8988T (cell line): ENCODE results near the gene GSG1L.
A peak's percentile ranks its signal among the peaks of the same experiment; 100 is the strongest.
"Not testable (repeated sequence)": the region's sequence is repeated elsewhere in the genome, so short reads cannot be mapped to it uniquely, and the experiment has no call there.

ENCODE experiments used
- DNase-seq: peaks from one replicate; pipeline ENCODE4 v3.0.0; 2011

GSG1L gene

GRCh38 chr16:27977966-27978365, 85.5 kb downstream of the GSG1L start:
- DNase-seq, result no peak

DNA sequence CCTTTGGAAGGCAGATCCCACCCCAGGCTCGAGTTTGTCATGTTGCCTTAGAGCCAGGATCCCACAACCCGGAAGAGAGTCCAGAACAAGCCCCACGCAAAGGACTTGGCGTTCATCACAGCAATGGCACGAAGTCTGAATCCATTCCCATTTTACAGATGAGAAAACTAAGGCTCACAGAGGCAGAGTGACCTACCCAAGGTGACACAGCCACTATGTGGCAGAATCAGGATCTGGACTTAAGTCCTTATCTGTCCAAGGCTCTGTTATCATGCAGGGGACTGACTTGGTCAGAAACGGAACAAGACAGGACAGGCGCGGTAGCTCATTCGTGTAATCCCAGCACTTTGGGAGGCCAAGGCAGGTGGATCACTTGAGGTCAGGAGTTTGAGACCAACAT, 86.5 kb downstream of the GSG1L start:
- no peak for DNase-seq

- no peak for DNase-seq
Measured at GRCh38 chr16:27974896-27975540, 88.5 kb downstream of the GSG1L start.

DNA sequence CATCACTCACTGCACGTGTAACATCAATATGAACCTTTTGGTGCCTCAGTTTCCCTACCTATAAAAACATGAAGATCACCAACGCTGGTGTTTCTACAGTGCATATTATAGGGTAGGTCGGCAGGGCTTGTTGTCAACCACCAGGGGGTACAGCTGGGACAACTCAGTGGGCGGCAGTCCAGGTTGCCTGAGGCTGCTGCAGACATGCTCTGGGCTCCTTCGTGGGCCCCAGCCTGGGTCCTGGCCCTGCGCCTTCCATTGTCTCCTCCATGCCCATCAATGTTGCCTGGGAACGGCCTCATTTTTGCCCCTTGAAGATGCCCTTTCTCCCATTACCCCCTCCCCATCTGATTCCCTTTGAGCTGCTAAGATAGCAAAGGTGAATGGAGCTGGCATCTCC, 89.8 kb downstream of the GSG1L start:
- no peak for DNase-seq

GRCh38 chr16:27972500-27972899, 91.0 kb downstream of the GSG1L start:
- DNase-seq, result peak; percentile 31

DNA sequence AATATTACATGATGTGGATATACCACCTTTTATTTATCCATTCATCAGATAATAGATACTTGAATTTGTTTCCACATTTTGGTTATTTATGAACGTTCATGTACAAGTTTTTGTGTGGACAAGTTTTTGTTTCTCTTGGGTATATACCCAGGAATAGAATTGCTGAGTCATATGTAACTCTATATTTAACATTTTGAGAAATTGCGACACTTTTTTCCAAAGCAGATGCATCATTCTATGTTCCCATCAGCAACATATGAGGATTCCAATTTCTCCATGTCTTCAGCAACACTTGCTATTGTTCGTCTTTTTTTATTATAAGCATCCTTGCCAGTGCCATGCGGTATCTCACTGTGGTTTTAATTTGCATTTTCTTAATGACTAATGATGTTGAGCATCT, 93.9 kb downstream of the GSG1L start:
- DNase-seq, result no peak

DNA sequence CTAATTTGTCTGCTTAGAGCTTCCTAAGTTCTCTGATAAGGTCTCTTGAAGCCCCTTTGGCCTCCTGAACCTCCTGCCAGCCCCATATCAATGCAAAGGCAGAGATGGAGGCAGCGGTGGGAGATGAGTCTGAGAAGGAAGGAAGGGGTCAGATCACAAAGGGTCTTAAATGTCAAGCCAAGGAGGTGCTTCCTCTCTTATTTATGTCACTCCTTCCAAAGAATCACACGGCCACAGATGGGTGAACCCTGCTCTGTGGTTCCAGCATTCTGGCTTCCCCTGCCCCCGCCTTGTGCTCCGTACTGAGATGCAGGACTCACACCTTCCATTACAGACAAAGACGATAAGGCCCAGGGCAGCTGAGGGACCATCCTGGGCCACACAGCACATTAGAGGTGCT, 96.3 kb downstream of the GSG1L start:
- DNase-seq, result no peak

DNA sequence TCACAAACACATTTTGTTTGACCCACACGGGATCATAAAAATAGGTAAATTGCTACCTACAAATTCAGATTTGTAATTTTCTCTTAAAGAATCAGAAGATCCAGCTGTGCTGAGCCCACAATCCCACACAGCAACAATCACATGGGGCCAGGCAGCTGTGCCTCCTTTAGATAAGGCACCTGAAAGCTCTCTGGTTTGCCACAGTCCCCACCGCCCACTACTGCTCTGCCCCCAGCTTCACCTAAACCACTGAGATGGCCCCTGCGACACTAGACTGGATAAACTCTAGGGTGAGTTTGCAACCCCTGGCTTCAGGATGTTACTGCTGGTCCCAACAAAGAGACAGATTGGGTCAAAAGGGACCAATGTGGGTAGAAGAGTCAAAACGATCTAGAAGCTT, 96.8 kb downstream of the GSG1L start:
- DNase-seq, result no peak

- no peak for DNase-seq
Measured at GRCh38 chr16:27965801-27966200, 97.7 kb downstream of the GSG1L start.

- DNase-seq, result no peak
Measured at GRCh38 chr16:27963471-27963965, 100.0 kb downstream of the GSG1L start.

- DNase-seq, result no peak
Measured at GRCh38 chr16:27962197-27962596, 101.3 kb downstream of the GSG1L start.

DNA sequence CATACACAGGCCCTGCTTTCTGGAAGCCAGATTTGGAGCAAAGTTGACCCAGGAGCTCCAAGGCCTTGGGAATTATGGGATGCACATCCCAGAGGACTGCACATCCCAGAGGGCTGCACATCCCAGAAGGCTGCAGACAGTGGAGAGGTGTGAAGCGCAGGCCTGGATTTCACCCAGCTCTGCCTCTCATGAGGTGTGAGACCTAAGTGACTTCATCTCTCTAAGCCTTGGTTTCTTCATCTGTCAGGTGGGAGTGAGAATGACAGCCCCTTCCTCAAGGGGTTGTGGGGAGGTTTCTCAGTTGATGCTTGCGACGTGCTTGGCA, 102.3 kb downstream of the GSG1L start:
- no peak for DNase-seq

- no peak for DNase-seq
Measured at GRCh38 chr16:27960619-27961295, 102.8 kb downstream of the GSG1L start.

DNA sequence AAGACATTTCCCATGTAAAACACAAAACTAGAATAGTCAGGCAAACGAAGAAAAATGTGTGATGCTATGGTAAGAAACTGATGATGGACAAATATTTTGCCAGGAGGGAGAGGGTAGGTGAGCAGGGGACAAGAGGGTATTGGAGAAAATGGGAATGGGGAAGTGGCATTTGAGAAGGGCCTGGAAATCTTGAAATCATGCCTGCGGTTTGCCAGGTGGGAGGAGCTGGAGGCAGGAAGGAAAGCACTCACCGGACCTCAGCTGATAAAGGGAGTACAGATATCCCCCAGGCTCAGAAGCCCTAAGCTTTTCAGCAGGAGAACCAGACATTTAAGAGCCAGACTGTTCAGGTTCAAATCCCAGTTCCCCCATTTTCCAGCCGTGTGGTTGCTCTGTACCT, 103.6 kb downstream of the GSG1L start:
- DNase-seq, result no peak

DNA sequence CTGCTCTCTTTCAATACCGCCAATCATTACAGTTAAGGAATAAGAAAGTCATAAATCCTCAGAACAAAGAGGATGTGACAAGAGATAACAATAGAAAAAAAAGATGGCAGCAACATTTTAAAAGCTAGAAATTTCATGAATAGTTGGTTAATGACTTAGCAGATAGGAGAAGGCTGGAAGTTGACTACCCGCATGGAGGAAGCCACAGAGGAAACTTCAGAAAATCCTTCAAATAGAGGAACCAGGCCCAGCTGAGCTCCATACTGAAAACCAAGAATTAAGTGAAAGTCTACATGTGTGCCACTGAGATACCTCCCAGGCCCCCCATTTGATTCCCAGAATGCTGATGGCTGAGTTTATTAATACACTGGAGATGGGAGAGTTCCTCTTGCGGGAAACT, 109.3 kb downstream of the GSG1L start:
- DNase-seq, result no peak

DNA sequence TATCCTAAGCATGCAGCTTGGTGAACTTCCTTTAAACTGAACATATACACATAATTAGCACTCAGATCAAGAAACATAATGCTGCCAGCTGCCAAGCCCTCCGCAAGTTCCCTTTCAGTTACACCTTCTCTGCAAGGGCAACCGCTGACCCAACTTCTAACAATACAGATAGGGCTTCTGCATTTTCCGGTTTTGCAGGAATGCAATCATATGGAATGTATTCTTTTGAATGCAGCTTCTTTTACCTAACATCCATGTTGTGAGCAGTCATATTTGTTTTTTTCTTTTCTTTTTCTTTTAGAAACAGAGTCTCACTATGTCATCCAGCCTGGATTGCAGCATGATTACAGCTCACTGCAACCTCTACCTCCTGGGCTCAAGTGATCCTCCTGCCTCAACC, 110.7 kb downstream of the GSG1L start:
- DNase-seq, result no peak

DNA sequence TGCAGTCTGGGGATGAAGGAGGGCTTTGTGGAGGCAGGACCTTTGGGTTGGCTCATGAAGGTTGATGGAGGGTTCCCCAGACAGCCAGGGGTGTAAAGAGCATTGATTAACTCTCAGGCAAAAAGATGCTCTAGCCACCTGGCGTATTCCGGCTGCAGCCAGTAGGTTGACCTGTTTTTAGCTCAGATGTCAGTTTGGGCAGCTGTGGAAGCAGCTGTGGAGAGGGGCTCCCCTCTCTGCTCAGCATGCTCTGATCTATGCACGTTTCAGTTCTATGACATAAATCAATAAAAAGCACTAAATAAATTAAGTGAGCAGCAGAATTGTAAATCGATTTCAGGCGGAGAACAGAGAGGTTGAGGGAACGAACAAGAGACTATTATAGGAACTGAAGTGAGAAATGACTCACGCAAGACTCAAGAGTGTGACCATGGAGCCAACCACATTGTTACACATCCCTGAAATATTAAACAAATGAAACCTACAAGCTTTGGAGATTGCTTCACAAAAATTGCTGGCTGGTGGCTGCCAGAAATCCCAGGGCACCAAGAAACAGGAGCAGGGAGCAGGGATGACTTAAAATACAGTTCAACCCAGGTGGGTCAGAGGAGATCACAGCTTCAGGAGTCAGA, 111.9 kb downstream of the GSG1L start:
- no peak for DNase-seq

DNA sequence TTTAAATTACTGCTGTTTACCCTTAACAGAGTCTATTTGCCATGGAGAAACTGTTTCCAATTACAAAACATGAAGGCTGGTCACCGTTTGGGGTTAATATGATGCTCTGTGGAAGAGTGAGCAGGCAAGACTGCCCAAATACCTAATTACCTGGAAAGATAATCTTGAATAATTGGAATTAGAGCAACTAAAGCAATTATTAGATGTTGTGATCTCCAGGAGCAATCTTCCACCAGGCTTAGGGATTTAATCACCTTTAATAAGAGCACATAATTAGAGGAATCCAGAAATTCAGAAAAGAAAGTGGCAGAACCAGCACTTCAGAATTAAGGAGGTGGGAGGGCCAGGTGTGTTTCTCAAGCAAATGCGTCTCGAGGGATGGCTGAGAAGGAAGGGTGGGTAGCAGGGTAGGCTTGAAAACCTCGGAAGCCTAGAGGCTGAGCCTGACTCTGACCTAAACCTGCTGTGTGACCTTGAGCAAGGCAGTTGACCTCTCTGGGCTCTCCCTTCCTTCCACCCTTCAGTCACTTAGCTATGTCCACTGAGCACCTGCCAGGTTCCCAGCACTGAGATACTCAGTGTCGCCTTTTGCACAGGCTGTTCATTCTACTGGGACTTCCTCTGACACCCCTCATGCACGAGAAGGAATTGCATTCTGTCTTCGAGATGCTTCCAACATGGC, 113.2 kb downstream of the GSG1L start:
- no peak for DNase-seq

- no peak for DNase-seq
Measured at GRCh38 chr16:27947696-27948095, 115.8 kb downstream of the GSG1L start.

DNA sequence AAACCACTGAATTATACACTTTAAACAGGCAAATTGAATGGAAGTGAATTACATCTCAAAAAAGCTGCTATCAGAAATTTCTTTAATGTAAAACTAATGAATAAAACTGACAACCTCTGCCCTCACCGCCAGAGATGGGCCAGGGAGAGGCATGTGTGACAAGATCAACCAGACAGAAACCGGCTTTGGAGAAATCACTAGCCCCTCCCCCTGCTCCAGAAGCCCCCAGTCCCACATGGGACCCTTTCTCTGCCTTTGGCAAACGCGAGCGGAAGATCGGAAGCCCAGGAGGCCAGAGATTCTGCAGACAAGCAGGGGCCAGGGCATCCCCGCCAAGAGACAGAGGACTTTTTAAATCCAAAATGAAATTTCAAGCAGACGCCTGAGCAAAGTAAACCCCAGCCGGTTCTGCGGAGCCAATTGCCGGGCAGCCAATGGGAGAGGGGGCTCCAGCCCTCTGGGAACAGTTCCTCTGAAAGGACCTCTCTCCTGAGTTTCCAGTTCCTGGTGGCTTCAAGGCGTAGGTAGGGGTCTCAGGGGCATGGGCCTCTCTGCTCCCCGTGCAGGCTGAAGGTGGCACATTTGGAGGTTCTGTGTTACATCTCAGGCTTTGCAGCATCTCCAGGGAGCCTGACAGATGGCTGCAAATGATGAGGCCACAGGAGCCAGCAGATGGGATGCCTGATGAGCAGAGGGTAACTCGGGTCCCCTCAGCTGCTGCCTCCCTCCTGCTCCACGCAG, 118.1 kb downstream of the GSG1L start:
- DNase-seq, result no peak

DNA sequence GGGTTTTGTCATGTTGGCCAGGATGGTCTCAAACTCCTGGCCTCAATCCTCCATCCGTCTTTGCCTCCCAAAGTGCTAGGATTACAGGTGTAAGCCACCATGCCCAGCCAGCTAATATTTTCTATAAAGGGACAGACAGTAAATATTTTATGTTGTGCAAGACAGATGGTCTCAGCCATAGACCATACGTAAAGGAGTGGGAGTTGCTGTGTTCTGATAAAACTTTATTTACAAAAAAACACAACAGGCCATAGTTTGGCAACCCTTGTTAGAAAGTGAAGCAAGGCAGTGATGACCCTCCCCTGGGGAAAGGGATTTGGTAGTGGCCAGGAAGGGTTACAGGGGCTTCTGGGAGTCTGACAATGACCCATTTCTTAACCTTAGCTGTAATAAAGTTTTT, 119.7 kb downstream of the GSG1L start:
- no peak for DNase-seq

- DNase-seq, result not testable (repeated sequence)
Measured at GRCh38 chr16:27942071-27942470, 121.4 kb downstream of the GSG1L start.

- no peak for DNase-seq
Measured at GRCh38 chr16:27935076-27935475, 128.4 kb downstream of the GSG1L start.
